HG02885 (cell line): ENCODE data around the gene MT1X.

Experiments used
- ATAC-seq: cut with Tn5 transposase; IDR thresholded peaks from one replicate; pipeline ENCODE4 v1.9.1; 2021; ENCODE audit warnings: mild to moderate bottlenecking; ENCODE audit not compliant: unreplicated experiment, poor library complexity

Gene MT1X

DNA sequence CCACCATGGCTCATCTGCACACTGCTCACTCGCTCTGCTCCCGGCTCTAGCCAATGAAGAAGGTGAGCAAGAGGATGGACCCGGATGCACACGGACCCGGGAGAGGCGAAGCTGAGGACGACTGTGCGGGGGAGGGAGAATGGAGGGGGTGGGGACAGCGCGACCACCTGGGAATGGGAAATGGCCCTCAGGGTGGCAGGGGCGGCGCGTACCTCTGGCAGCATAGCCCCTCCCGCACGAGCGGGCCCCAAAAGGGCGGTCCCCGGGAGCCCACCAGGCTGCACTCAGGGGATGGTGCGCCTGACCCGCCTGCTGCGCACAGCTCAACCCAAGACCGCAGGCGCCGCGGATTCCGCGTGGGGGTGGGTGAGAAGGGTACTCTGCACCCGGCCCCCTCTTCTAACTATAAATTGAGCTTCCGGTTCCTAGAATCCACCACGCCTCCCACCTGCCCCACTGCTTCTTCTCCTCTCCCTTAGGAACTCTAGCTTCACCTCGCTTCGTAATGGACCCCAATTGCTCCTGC lies 6.5 kb upstream of the MT1X start:
- ATAC-seq = no peak

DNA sequence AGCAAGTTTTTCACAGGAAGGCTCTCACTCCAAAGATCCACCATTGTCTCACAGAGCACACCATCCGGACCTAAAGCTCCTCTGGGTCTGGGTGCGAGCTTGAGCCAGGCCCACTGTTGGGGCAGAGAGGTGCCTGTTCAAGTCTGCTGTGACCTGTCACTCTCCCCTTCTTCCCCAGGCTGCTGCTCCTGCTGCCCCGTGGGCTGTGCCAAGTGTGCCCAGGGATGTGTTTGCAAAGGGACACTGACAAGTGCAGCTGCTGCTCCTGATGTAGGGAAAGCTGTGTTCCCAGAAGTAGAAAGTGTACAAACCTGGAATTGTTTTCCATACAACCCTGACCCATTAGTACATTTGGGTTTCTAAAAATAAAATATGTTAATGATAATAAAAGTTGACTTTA lies 4.8 kb upstream of the MT1X start:
- no peak for ATAC-seq

- no peak for ATAC-seq
Observed at GRCh38 chr16:56679078-56679730, 3.1 kb upstream of the MT1X start.

DNA sequence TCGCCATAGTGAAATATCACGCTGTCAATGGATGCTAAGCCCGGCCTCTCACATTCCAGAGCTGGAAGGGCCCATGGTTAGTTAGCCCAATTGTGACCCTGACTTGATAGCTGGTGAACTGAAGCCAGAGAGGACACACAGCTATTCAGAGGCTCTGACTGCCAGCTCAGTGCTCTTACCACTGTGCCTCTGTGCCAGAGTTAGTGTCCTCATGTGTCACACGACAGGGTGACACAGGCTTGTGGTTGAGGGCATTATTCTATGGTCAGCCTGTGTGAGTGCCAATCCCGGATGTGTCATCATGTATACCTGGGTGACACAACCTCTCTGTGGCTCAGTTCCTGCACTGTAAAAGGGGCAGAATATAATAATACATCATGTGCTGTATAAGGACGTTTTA lies 2.5 kb upstream of the MT1X start:
- ATAC-seq = no peak

GRCh38 chr16:56682703-56683397 lies 580 bp downstream of the MT1X start:
- no peak for ATAC-seq

GRCh38 chr16:56683424-56684172 lies 1.3 kb downstream of the MT1X start:
- ATAC-seq = no peak

GRCh38 chr16:56684256-56684925 lies 2.1 kb downstream of the MT1X start:
- no peak for ATAC-seq

DNA sequence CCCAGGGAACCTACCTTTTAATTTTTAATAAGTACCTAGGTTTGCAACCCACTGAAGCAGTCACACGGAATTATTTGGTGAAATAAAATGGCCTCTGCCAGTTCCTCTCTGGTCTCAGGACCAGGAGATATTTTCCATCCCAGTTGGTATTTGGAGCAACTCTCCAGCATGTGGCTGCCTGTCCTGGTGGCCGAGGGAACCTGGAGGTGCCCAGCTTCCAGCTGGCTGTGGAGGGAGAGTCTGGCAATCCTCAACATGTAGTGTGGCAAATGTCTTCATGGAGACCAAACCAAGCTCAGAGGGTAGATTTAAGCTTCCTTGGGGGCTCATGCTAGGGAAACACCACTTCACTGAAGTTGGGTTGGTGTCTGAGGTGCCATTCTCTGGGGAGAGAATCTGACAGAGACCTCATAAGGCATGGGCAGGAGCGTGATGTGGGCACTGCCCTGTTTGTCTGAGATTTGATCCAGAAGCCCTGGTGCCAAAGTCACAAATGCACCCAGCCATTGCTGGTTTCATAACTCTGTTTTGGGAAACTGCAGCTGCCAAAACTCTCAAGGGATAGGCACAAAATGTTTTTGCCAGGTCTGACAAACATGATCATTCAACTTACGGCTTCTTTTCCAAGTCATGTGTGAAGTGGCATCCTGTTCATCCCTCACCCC lies 2.8 kb downstream of the MT1X start:
- no peak for ATAC-seq

DNA sequence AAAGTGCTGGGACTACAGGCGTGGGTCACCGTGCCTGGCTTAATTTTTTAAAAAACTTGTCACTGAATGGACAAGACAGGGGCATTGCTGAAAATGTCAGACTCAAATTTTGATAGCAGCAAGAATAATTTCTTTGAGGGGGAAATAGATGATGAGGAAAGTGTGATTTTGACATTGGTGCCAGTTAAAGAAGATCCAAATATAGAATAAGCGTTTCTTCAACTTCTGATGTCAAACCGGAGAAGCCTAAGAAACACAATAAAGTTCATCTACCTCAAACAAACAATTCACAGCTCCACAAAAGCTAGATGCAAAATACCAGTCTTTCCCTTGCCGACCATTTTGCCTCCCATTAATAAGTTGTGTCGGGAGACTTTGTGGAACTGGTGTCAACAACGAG lies 4.5 kb downstream of the MT1X start:
- ATAC-seq = no peak

- no peak for ATAC-seq
Observed at GRCh38 chr16:56688762-56689161, 6.5 kb downstream of the MT1X start.

GRCh38 chr16:56689171-56689570 lies 6.9 kb downstream of the MT1X start:
- no peak for ATAC-seq

DNA sequence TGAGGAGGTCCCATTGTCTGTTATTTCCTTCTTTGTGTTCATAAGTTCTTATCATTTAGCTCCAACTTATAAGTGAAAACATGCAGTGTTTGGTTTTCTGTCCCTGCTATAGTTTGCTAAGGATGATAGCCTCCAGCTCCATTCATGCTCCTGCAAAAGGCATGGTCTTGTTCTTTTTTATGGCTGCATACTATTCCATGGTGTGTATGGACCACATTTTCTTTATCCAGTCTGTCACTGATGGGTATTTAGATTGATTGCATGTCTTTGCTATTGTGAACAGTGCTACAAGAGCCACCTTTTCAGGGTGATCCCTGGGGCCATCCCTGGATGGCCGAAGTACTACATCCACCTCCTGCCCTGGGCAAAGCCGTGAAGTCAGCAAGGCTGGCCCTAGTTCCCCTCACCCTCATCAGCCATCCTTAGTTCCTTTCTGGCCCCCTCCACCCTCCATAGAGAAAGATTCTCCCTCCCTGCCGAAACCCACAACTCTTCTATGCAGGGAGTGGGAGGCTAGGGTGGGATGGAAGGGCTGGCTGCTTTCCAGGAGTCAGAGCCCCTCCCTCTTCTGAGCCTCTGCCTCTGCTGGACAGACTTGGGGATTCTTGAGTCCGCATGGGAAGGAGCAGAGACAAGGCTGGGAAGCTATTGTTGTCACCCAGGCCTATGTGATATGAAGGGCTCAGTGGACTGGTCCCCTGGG lies 8.3 kb downstream of the MT1X start:
- no peak for ATAC-seq

- no peak for ATAC-seq
Observed at GRCh38 chr16:56691885-56692284, 9.6 kb downstream of the MT1X start.

DNA sequence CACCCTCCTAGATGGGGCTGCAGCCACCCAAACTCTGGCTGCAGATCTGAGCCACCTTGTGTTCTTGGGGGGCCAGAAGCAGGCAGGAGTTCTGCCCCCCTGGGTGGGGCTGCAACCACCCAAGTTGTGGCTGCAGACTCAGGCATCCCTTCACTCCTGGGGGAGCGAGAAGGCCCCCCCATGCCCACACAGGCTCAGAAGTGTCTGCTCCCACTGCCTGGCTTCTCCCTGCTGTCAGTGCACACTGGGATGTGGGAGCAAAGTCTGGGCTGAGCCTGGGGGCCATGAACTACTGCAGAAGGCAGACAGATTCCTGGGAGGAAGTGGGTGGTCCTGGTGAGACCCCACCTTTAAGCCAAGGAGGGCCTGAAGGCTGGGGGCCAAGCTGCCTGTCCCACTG lies 13.0 kb downstream of the MT1X start:
- ATAC-seq = no peak

- no peak for ATAC-seq
Observed at GRCh38 chr16:56697456-56698155, 15.3 kb downstream of the MT1X start.

DNA sequence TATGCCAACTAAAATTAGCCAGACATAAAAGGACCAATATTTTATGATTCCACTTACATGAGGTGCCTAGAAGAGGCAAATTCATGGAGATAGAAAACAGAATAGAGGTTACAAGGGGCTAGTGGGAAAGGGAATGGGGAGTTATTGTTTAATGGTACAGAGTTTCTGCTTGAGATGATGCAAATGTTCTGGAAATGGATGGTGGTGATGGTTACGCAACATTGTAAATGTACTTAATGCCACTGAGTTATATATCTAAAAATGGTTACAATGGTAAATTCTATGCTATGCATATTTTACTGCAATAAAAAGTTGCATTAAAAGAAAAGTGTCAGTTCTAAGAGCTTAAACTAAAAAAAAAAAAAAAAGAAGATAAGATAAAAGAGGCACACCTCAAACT lies 17.9 kb downstream of the MT1X start:
- ATAC-seq = no peak

DNA sequence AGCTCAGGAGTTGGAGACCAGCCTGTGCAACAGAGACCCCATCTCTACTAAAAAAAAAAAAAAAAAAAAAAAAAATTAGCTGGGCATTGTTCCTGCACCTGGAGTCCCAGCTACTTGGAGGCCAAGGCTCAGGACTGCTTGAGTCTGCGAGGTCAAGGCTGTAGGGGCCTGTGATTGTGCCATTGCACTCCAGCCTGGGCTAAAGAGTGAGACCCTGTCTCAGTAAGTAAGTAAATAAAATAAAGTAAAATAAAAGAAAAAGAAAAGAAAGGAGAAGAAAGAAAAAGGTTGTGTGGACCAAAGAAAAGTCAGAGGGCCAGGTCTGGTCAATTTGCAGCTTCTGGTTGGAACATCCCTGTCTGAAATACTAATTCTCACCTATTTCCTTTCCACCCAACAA lies 18.4 kb downstream of the MT1X start:
- ATAC-seq = no peak

- no peak for ATAC-seq
Observed at GRCh38 chr16:56701534-56701933, 19.3 kb downstream of the MT1X start.

GRCh38 chr16:56702836-56703235 lies 20.6 kb downstream of the MT1X start:
- no peak for ATAC-seq
